SK-N-SH treated with all-trans-retinoic acid at 6 μM for 48 hours (cell line): ENCODE results near the gene VSIR.

ENCODE experiments used
- ZFP3 ChIP-seq: fragments of 250-450 bp; sonication (Bioruptor Pico); IDR thresholded peaks from 2 replicates; pipeline ENCODE4 v1.5.0; 2020; ENCODE audit warnings: mild to moderate bottlenecking, moderate library complexity
- ZFP30 ChIP-seq: fragments of 450-650 bp; formaldehyde crosslinking; IDR thresholded peaks from 2 replicates; pipeline ENCODE4 v1.5.0; 2022; ENCODE audit warnings: mild to moderate bottlenecking, moderate library complexity
- ZNF70 ChIP-seq: fragments of 450-650 bp; formaldehyde crosslinking; IDR thresholded peaks from 2 replicates; pipeline ENCODE4 v1.5.0; 2020; ENCODE audit warnings: mild to moderate bottlenecking, moderate library complexity
- ZNF8 ChIP-seq: fragments of 450-650 bp; formaldehyde crosslinking; IDR thresholded peaks from 2 replicates; pipeline ENCODE4 v1.5.0; 2020; ENCODE audit warnings: mild to moderate bottlenecking, moderate library complexity

GRCh38 chr10:71700731-71701368 is 72.5 kb downstream of the VSIR start:
- no peak for TF ChIP-seq ZFP3
- no peak for TF ChIP-seq ZFP30 (CRISPR knock-in tag)
- TF ChIP-seq ZNF70: no peak
- no peak for TF ChIP-seq ZNF8 (CRISPR knock-in tag)
